ENCODE results near the gene UCN3. TPM values are rescaled to one million over a fixed set of nuclear protein-coding genes. Genes with fewer than 3 reads are reported as not detected.

UCN3 gene
- total and polyA plus RNA-seq, 2 of the 4 experiments (the other 2 are of a cell fraction) = not detected

GRCh38 chr10:5373891-5374611 is 9.3 kb downstream of the UCN3 start:
- BruUV-seq (replicated peaks) = no TSS peak
- Histone ChIP-seq H3K4me3 (ENCODE audit: insufficient read depth, low read depth, low read length) (no peak overlapping the region), H2AK5ac (ENCODE audit: low read depth, low read length) (no peak overlapping the region), H3K18ac (ENCODE audit: low read depth, low read length) (no peak overlapping the region), H2AK9ac (replicated peaks; ENCODE audit: low read depth, low read length, poor library complexity) (no peak overlapping the region), H3K4me1 (ENCODE audit: control insufficient read depth, insufficient read depth, low read length) (no peaks in the 10 kb centered on the region), H3K27ac (ENCODE audit: insufficient read depth, low read length) (no peak overlapping the region), H3K14ac (replicated peaks; ENCODE audit: low read depth, low read length) (no peak overlapping the region), H2BK15ac (ENCODE audit: low read depth, low read length) (no peak overlapping the region), H3K27me3 (ENCODE audit: control insufficient read depth, insufficient read depth, low read length) (peaks cover 3% of the 10 kb centered on the region; the same call in 1 of the 2 replicates), H3K23ac (ENCODE audit: low read depth, low read length) (no peak overlapping the region), H4K8ac (ENCODE audit: low read depth in 2 of 2, low read length in 2 of 2) (no peak overlapping the region), H3K79me1 (ENCODE audit: low read depth in 1 of 2, low read length in 2 of 2) (no peaks in the 10 kb centered on the region), H4K5ac (ENCODE audit: low read depth, low read length) (no peak overlapping the region), H3K9ac (ENCODE audit: low read depth, low read length) (no peak overlapping the region), H4K20me1 (ENCODE audit: insufficient read depth, low read length) (no peaks in the 10 kb centered on the region), H3K36me3 (ENCODE audit: control insufficient read depth, insufficient read depth, low read length) (no peaks in the 10 kb centered on the region), H3K56ac (ENCODE audit: extremely low read depth, insufficient read depth, low read length) (no peak overlapping the region), H2BK5ac (ENCODE audit: low read depth, low read length, poor library complexity, severe bottlenecking) (no peak overlapping the region), H2BK120ac (ENCODE audit: low read depth, low read length) (no peak overlapping the region), H3K9me1 (ENCODE audit: insufficient read depth, low read length) (no peaks in the 10 kb centered on the region), H3K9me3 (ENCODE audit: control insufficient read depth, insufficient read depth, low read length) (peaks cover 2% of the 10 kb centered on the region; the same call in 1 of the 2 replicates), H2AFZ (replicated peaks; ENCODE audit: low read length, poor library complexity) (no peak overlapping the region), H3K4ac (ENCODE audit: low read depth, low read length) (no peak overlapping the region), H2BK20ac (ENCODE audit: low read depth, low read length) (no peak overlapping the region), H3K4me2 (ENCODE audit: low read depth, low read length) (no peak overlapping the region), H4K91ac (ENCODE audit: insufficient read depth, low read depth, low read length) (no peak overlapping the region)
- dilution Hi-C loops (cut with HindIII; ENCODE audit: low sequenced_read_pairs, unreplicated experiment) (no loop called here), intact Hi-C loops (cut with micrococcal nuclease) (no loop called here), in situ Hi-C loops (cut with MboI; ENCODE audit: low sequenced_read_pairs) (no loop called here)
- no peak for TF ChIP-seq MAFK (IDR thresholded peaks at IDR 0.05; ENCODE audit: low read depth, low read length)
- no peak for TF ChIP-seq BHLHE40 (IDR thresholded peaks at IDR 0.05; ENCODE audit: low read depth, low read length)
- no peak for TF ChIP-seq MAZ (IDR thresholded peaks at IDR 0.05; ENCODE audit: borderline replicate concordance, low read depth, low read length)
- TF ChIP-seq RFX5 (IDR thresholded peaks at IDR 0.05; ENCODE audit: low read depth, low read length) = no peak
- no peak for TF ChIP-seq CTCF (conservative IDR thresholded peaks at IDR 0.05; ENCODE audit: low read depth, low read length)
- no peak for TF ChIP-seq ELK1 (IDR thresholded peaks at IDR 0.05; ENCODE audit: borderline replicate concordance, low read depth, low read length)
- TF ChIP-seq RAD21 (IDR thresholded peaks at IDR 0.05; ENCODE audit: low read length) = no peak
- TF ChIP-seq, protein P1, sequence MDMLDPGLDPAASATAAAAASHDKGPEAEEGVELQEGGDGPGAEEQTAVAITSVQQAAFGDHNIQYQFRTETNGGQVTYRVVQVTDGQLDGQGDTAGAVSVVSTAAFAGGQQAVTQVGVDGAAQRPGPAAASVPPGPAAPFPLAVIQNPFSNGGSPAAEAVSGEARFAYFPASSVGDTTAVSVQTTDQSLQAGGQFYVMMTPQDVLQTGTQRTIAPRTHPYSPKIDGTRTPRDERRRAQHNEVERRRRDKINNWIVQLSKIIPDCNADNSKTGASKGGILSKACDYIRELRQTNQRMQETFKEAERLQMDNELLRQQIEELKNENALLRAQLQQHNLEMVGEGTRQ (IDR thresholded peaks at IDR 0.05; ENCODE audit: low read depth, low read length) = no peak
- ChIA-PET POLR2A (ENCODE audit: unreplicated experiment) (no interaction called here), CTCF (no interaction called here)
- ATAC-seq (ENCODE audit: low read depth) = no peak
- no peak for DNase-seq
- WGBS, 2 experiments (ENCODE audit: extremely low coverage in 2 of 2, insufficient read length in 1 of 2) = 40% methylated on average over 1 of the region's 22 CpGs; no CpG with 5 or more reads in 1 of the 2 experiments
